Measurements from ENCODE around the gene CBLN3. TPM values are rescaled to one million over a fixed set of nuclear protein-coding genes. Genes with fewer than 3 reads are reported as not detected.

The CBLN3 gene
- total RNA-seq, 1 donor from 2014 or later = not detected

- no peaks in the 10 kb centered on the region for H3K27me3 ChIP-seq
- peaks cover 9% of the 10 kb centered on the region for H3K4me1 ChIP-seq
- peaks cover 11% of the 10 kb centered on the region for H3K27me3 Mint-ChIP-seq (ENCODE audit: insufficient read depth, low read depth)
- no peak overlapping the region for H3K27ac Mint-ChIP-seq
- peaks cover 21% of the 10 kb centered on the region for H3K79me2 ChIP-seq (ENCODE audit: low read depth)
- H3K9me3 ChIP-seq (ENCODE audit: low read depth) = no peaks in the 10 kb centered on the region
- H3K27ac ChIP-seq = no peak overlapping the region
- no peak overlapping the region for H2AFZ ChIP-seq (replicated peaks)
- peaks cover 15% of the 10 kb centered on the region for H3K4me1 Mint-ChIP-seq
- H3K36me3 ChIP-seq = no peaks in the 10 kb centered on the region
- TF ChIP-seq EZH2 (IDR thresholded peaks at IDR 0.05) = no peak
- H3K4me3 Mint-ChIP-seq = peak overlapping the region; percentile 91
- no peak overlapping the region for H3K9ac ChIP-seq
- peaks cover 18% of the 10 kb centered on the region for H4K20me1 ChIP-seq (ENCODE audit: low read depth)
- peaks cover 26% of the 10 kb centered on the region for H3F3A ChIP-seq (ENCODE audit: low read depth)
- no peaks in the 10 kb centered on the region for H3K9me3 Mint-ChIP-seq
- peak overlapping the region; percentile 88 for H3K4me2 ChIP-seq
- H3K4me3 ChIP-seq = no peak overlapping the region
- H3K36me3 Mint-ChIP-seq = peaks cover 16% of the 10 kb centered on the region
- DNase-seq (ENCODE audit: low spot score) = no peak
These were observed 11.3 kb upstream of the CBLN3 start for GRCh38 chr14:24440606-24441399.

GRCh38 chr14:24439830-24440605, 10.6 kb upstream of the CBLN3 start:
- no peaks in the 10 kb centered on the region for H3K27me3 ChIP-seq
- no peak overlapping the region for H3K4me3 Mint-ChIP-seq
- H3K36me3 Mint-ChIP-seq = peaks cover 16% of the 10 kb centered on the region
- H3K27me3 Mint-ChIP-seq (ENCODE audit: insufficient read depth, low read depth) = peaks cover 11% of the 10 kb centered on the region
- H3K9ac ChIP-seq = no peak overlapping the region
- TF ChIP-seq EZH2phosphoT487 (IDR thresholded peaks at IDR 0.05) = no peak
- TF ChIP-seq CTCF (IDR thresholded peaks at IDR 0.05) = no peak
- H3K36me3 ChIP-seq = no peaks in the 10 kb centered on the region
- DNase-seq (ENCODE audit: low spot score) = no peak
- H3K9me3 ChIP-seq (ENCODE audit: low read depth) = no peaks in the 10 kb centered on the region
- H3F3A ChIP-seq (ENCODE audit: low read depth) = peaks cover 27% of the 10 kb centered on the region
- peaks cover 18% of the 10 kb centered on the region for H4K20me1 ChIP-seq (ENCODE audit: low read depth)
- peaks cover 9% of the 10 kb centered on the region for H3K4me1 ChIP-seq
- peaks cover 21% of the 10 kb centered on the region for H3K79me2 ChIP-seq (ENCODE audit: low read depth)
- H2AFZ ChIP-seq (replicated peaks) = no peak overlapping the region
- H3K4me2 ChIP-seq = no peak overlapping the region
- H3K27ac ChIP-seq = no peak overlapping the region
- no peak overlapping the region for H3K4me3 ChIP-seq
- no peak overlapping the region for H3K27ac Mint-ChIP-seq
- H3K9me3 Mint-ChIP-seq = no peaks in the 10 kb centered on the region
- peaks cover 15% of the 10 kb centered on the region for H3K4me1 Mint-ChIP-seq

- DNase-seq (ENCODE audit: low spot score) = no peak
- no peaks in the 10 kb centered on the region for H3K27me3 ChIP-seq
- no peak overlapping the region for H3K9ac ChIP-seq
- peaks cover 16% of the 10 kb centered on the region for H3K36me3 Mint-ChIP-seq
- peaks cover 27% of the 10 kb centered on the region for H3F3A ChIP-seq (ENCODE audit: low read depth)
- H3K27ac ChIP-seq = no peak overlapping the region
- peaks cover 21% of the 10 kb centered on the region for H3K79me2 ChIP-seq (ENCODE audit: low read depth)
- no peak overlapping the region for H2AFZ ChIP-seq (replicated peaks)
- H3K27ac Mint-ChIP-seq = no peak overlapping the region
- no peak overlapping the region for H3K4me3 ChIP-seq
- H3K27me3 Mint-ChIP-seq (ENCODE audit: insufficient read depth, low read depth) = peaks cover 11% of the 10 kb centered on the region
- no peaks in the 10 kb centered on the region for H3K9me3 ChIP-seq (ENCODE audit: low read depth)
- H3K4me1 ChIP-seq = peaks cover 9% of the 10 kb centered on the region
- no peak overlapping the region for H3K4me2 ChIP-seq
- no peak for TF ChIP-seq EZH2phosphoT487 (IDR thresholded peaks at IDR 0.05)
- TF ChIP-seq EZH2 (IDR thresholded peaks at IDR 0.05) = no peak
- TF ChIP-seq CTCF (IDR thresholded peaks at IDR 0.05) = no peak
- H4K20me1 ChIP-seq (ENCODE audit: low read depth) = peaks cover 18% of the 10 kb centered on the region
- peaks cover 15% of the 10 kb centered on the region for H3K4me1 Mint-ChIP-seq
- no peaks in the 10 kb centered on the region for H3K36me3 ChIP-seq
- no peak overlapping the region for H3K4me3 Mint-ChIP-seq
- H3K9me3 Mint-ChIP-seq = no peaks in the 10 kb centered on the region
These were observed 9.8 kb upstream of the CBLN3 start for GRCh38 chr14:24439257-24439656.

Measured in neural progenitor cell (in vitro differentiated cells).